Dedifferentiated amniotic fluid mesenchymal stem cell (primary cell): ENCODE measurements around the gene CORO2A.

ENCODE experiments used
- DNase-seq: peaks from one replicate; pipeline ENCODE4 v3.0.0-alpha.2; 2016; ENCODE audit errors: extremely low spot score

Gene CORO2A

DNA sequence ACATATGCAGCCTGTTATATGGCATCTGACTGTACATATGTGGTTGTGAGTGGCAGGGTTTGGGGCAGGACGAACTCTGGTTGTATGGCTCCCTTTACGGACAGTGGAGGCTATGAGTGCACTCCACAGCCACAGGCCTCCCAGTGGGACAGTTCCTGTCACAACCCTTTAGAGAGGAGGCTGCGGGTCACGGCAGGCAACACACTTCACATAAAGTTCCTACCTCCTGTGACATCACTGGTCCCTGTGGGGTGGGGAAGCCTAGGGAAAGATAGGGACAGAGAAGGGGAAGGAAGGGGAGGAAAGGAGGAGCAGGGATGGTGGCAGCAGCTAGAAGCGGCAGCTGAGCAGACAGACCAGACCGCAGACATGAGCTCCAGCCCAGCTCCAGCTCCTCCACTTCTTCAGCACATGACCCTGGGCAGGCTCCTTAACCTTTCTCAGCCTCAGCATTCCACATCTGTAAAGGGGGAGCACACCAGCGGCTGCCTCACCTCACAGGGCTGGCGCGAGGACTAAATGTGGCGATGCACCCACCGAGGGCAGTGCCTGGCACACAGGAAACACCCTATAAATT is 27.4 kb upstream of the CORO2A start:
- no peak for DNase-seq

DNA sequence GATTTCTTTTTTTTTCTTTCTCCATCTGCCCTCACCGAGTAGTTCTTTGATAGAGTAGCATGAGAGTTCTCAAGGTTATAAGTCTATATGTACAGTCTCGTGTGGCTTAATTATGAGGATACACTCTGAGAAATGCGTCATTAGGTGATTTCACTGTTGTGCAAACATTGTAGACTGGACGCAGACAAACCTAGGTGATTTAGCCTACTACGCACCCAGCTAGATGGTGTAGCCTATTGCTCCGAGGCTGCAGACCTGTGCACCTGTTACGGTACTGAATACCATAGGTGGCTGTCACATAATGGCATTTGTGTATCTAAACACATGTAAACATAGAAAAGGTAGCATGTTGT is 26.9 kb upstream of the CORO2A start:
- DNase-seq, result no peak

GRCh38 chr9:98218562-98219363 is 26.3 kb upstream of the CORO2A start:
- DNase-seq, result no peak

DNA sequence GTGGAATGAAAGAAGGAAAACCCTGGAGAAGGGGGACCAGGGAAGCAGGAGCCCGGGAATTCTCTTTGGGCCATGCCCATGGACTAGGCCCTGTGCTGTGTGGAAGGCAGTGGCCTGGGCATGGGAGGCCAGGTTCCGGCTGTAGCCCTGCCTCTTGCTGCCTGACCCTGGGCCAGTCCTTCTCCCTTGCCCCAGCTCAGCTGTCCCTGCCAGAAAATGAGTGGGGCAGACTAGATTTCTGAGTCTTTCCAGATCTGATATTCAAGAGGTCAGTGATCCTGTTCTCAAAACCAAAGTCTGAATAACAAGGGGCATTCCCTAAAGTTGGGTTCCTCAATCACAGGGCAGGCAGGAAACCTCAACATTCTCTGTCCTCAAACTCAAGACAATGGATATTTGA is 24.8 kb upstream of the CORO2A start:
- DNase-seq, result no peak

DNA sequence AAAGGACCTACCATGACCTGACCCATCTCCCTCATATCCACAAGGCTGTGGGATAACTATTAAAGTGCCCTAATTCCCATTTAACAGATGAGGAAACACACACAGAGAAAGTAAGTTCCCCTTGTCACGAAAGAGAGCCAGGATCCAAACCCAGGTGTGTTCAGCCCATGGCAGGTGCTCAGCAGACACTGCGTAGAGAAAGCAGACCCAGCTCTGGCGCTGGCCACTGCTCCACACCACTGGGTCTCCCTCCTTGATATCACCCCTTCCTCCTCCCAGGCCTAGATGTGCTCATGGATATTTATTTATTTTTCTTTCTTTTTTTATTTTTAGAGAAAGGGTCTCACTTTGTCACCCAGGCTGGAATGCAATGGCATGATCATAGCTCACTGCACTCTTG is 24.0 kb upstream of the CORO2A start:
- no peak for DNase-seq

DNA sequence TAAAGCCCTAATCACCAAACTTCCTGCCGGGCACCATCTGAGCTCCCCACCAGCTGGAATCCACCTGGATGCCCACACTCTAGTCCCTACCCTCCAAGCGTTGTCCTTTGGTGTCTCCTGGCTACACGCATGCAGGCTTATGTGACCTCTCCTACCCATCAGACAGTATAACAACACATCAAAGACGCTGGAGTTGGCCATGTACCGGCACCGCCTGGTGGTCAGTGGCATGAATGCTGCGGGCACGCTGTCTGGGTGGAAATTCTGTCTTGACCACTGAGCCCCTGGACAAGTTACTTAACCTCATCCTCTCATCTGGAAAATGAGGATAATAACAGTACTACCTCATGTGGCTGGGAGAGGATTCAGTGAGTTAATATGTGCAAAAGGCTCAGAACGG is 23.4 kb upstream of the CORO2A start:
- DNase-seq, result no peak

DNA sequence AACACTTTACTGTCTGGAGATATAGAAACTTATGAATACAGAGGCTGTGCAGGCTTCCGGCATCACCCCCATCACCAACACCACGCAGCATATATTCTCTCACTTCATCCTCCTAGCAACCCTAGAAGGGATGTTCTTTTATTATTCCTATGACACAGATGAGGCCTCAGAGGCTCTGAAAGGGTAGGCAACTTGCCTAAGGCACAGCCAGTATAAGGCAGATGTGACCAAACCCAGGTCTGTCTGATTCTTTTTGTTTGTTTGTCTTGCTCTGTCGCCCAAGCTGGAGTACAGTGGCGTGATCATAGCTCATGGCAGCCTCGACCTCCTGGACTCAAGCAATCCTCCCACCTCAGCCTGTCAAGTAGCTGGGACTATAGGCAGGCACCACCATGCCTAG is 22.8 kb upstream of the CORO2A start:
- DNase-seq, result peak; percentile 31

DNA sequence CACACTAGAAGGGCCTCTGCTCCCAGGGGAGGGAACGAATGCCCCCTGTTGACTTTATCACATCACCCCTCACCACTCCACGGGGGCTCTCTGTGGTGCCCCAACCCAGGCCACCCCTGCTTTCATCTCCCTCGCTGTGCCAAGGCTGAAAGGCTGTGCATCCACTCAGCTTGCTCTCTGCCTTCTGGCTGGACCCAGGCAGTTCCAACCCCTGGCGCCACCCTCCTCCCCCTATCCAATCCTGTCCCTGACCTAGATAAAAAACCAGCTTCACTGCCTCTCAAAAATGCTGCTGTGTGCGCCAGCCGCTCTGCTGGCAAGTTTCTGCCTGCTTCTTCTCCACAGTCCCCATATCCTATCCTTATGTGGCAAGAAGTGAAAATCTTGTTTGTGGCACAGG is 22.4 kb upstream of the CORO2A start:
- DNase-seq, result no peak

DNA sequence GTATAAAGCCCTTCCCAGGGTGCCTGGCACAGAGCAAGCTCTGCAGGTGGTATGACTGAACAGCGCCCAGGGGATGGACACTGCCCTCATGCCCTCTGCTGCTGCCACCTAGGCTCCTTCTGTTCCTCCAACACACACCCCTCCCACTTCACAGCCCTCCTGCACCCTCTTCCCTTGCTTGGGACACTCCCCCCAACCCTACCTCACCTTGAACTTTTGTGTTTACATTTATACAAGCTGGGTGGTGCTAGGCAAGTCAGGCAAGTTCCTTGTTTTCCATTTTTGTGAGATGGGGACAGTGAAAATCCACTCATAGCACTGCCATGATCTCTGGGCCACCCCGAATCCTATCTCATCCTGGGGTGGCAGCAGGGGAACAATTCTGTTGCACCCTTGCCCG is 18.8 kb upstream of the CORO2A start:
- no peak for DNase-seq

GRCh38 chr9:98210435-98210834 is 18.0 kb upstream of the CORO2A start:
- DNase-seq, result no peak

DNA sequence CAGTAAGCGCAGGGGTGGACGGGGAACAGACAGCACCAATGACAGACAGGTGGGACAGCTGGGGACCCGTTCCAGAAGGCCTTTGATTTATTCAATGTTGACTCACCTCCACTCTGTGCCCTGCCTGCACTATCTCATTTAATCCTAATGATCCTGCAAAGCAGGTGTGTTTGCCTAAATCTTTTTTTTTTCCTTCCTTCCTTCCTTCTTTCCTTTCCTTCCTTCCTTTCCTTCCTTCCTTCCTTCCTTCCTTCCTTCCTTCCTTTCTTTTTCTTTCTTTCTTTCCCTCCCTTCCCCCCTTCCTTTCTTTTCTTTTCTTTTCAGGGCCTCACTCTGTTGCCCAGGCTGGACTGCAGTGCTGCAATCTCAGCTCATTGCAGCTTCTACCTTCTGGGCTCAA is 17.1 kb upstream of the CORO2A start:
- DNase-seq, result no peak

DNA sequence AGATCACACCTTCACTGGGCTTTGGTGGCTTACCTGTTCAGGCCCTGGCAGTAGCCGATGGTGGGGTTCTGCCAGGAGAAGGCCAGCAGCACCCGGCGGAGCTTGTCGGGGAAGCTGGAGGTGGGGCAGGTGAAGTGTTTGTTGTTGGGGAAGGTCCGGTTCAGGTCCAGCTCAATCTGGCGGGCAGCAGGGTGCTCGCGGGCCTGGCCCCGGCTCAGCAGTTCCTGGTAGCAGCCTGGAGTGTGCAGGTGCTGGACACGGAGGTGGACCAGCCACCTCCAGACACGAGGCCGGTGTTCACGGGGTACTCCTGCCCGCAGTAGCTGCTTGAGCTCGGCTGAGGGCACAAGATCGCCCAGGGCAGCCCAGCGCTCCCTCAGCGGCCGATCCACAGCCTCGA is 16.2 kb upstream of the CORO2A start:
- DNase-seq, result no peak

DNA sequence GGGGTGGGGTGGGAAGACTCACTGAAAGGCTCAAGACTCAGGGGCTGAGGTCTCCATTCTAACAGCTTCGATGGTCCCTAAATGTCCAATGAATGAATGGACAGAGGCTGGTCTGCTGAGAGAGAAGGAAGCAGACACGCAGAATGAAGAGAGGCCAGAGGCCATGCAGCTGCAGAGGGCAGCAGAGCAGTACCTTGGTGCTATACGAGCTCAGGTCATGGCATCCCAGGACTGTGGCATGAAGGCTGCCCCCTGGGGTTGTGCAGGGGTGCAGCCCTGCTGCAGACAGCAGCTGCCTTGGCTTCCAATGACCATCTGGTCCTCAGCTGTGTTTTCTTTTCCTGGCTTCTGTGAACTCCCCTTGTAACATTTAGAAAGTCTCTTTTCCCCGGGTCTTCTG is 15.2 kb upstream of the CORO2A start:
- DNase-seq, result no peak

GRCh38 chr9:98206754-98207153 is 14.3 kb upstream of the CORO2A start:
- no peak for DNase-seq

GRCh38 chr9:98204692-98205091 is 12.3 kb upstream of the CORO2A start:
- no peak for DNase-seq

- no peak for DNase-seq
Observed at GRCh38 chr9:98203153-98203552, 10.7 kb upstream of the CORO2A start.

- DNase-seq, result no peak
Observed at GRCh38 chr9:98202252-98202651, 9.8 kb upstream of the CORO2A start.

DNA sequence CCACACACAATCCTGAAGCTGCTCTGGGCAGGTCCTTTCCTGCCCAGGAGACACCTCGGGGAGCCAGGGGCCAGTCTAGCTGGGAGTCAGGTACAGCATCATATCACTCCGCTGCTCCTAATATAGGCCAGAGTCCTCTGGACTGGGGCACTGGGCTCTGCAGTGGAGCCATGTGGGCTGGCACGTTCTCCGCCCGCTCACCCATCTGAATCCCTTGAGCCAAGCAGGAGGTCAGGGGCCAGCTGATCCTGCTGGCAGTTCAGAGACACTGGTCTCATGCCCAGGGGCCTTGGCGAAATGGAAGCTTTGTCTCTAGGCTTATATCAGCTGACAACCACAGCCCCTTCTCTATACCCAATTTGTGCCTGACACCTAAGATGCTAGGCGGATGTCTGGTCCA is 9.3 kb upstream of the CORO2A start:
- DNase-seq, result no peak

GRCh38 chr9:98201102-98201501 is 8.7 kb upstream of the CORO2A start:
- no peak for DNase-seq

GRCh38 chr9:98199388-98200033 is 7.1 kb upstream of the CORO2A start:
- no peak for DNase-seq

DNA sequence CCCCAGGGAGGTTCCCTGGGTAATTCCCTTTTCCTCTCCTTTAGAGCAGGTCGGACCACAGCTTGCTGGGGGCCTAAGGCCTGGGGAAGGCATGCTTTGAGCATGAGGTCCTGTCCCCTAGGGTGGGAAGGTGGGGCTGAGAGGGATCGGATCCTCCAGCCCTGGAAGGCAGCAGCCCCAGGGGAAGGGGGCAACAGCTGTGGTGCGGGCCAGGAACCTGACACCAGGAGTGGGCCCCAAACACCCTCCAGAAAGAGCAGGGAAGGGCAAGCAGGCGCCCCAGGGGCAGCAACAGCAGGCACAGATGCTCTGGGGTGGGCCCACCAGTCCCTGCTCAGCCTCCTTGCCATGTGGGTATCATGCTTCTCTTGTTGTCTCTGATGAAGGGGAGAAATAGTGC is 3.2 kb upstream of the CORO2A start:
- no peak for DNase-seq

DNA sequence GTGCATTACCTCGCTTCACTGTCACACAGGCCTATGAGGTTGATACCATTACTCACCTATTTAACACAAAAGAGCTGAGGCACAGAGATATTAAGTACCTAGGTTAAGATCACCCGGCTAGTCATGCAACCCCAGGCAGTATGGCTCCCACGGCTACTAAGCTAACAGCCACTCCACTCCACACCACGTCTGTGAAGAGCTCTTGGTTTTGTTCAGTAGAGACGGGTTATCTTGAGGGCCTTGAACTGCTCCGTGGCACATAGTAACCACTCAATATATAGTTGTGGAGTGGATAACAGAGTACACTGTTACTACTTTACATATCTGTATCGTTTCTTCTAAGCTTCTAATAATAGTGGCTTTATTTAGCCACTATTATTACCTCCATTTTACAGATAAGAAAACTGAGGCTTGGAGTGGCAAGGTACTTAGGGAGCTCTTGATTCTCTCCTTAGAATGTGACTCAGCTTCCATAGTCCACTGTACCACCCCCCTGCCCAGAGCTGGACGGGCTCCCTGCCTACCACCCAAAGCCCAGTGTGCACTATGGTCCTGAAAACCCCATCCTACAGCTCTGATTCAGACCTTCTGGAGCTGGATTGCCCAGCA is 1.0 kb upstream of the CORO2A start:
- DNase-seq, result no peak
